AG04449 (cell line): Measurements from ENCODE around the gene NOD2.

ENCODE experiments used
- CTCF ChIA-PET: fragments of 350-600 bp; formaldehyde crosslinking; extraction: SDS; loops from one replicate; lab custom pipeline; 2021; ENCODE audit warnings: antibody characterized with exemption; lab: Yijun Ruan, JAX
- POLR2A ChIA-PET: fragments of 400-600, 350-600 bp; formaldehyde crosslinking; extraction: SDS; loops from one replicate; lab custom pipeline; 2020; ENCODE audit warnings: antibody characterized with exemption, inconsistent platforms; lab: Yijun Ruan, JAX
- DNase-seq: peaks from one replicate; pipeline ENCODE4 v3.0.0-alpha.2; 2010; ENCODE audit warnings: low read depth, low spot score
- H3K4me3 ChIP-seq: 2 replicates; pipeline ENCODE4 v1.5.1; 2011; ENCODE audit warnings: low read depth, mild to moderate bottlenecking, control low read depth, low read length
- TF ChIP-seq, protein P1 (sequence below): IDR thresholded peaks from one replicate; pipeline ENCODE4 v1.5.1; 2011; ENCODE audit warnings: mild to moderate bottlenecking, moderate library complexity, low read length, control low read depth, inconsistent platforms; ENCODE audit not compliant: insufficient read depth; ENCODE audit errors: missing control alignments

The NOD2 gene

DNA sequence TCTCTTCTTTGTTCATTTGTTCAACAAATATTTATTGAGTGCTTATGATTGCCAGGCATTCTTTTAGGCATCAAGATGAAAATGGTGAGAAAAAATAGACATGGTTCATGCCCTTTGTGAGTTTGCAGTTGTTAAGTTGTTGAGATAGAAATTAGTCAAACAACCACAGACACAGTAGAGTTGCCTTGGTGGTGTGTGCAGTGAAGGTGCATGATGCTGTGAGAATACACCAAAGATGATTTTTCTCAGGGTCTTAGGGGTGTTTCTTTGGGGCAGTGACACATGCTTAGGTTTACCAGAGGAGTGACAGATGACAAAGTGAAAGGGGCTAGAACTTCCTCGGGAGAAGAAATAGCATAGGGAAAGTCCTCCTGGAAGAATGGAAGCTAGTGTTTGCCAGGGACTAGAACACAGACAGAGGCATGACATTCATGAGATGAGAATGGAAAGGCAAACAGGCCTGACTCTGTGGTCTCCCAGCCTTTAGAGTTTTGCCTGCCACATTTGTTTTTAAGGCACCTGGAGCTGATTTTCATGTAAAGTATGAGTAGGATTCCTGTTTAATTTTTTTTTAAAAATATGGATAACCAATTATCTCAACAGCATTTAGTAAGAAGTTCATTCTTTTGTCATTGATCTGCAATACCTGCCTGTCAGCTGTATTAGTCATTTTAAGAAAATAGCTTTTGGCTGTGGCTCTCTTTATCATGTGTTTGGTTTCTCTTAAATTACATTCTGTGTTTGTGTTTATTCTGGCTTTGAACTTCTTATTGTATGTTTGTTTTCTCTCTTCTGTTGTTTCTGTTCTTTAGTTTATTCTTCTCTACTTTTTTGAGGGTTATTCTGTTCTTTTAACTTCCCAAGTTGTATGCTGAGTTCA is 85.1 kb downstream of the NOD2 start:
- CTCF ChIA-PET = interaction anchor here (0.7 to 3.5 kb wide), 2 partner anchors 22 to 27 kb away, joined by 3 to 23 read pairs; no protein-coding TSS in a partner anchor
- DNase-seq = no peak

DNA sequence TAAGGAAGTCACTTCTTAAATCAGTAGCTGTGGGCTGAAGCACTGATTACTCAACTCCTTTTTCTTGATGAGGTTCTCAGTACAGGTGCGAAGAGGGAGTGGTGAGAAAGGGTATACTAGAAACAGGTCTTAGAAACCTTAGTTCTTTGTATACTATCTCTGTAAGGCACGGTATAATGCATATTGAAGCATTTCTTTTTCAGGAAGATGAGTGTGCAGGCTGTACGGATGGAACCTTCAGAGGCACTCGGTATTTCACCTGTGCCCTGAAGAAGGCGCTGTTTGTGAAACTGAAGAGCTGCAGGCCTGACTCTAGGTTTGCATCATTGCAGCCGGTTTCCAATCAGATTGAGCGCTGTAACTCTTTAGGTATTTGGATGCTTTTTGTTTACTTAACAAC is 87.6 kb downstream of the NOD2 start:
- TF ChIP-seq, protein P1, sequence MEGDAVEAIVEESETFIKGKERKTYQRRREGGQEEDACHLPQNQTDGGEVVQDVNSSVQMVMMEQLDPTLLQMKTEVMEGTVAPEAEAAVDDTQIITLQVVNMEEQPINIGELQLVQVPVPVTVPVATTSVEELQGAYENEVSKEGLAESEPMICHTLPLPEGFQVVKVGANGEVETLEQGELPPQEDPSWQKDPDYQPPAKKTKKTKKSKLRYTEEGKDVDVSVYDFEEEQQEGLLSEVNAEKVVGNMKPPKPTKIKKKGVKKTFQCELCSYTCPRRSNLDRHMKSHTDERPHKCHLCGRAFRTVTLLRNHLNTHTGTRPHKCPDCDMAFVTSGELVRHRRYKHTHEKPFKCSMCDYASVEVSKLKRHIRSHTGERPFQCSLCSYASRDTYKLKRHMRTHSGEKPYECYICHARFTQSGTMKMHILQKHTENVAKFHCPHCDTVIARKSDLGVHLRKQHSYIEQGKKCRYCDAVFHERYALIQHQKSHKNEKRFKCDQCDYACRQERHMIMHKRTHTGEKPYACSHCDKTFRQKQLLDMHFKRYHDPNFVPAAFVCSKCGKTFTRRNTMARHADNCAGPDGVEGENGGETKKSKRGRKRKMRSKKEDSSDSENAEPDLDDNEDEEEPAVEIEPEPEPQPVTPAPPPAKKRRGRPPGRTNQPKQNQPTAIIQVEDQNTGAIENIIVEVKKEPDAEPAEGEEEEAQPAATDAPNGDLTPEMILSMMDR = no peak
- CTCF ChIA-PET = interaction anchor here (0.6 to 3.5 kb wide), 2 partner anchors 25 to 1040 kb away, joined by 4 to 23 read pairs; no protein-coding TSS in a partner anchor
- no peak overlapping the region for H3K4me3 ChIP-seq
- POLR2A ChIA-PET = no interaction called here
- no peak for DNase-seq

More for the DNA sequence above, 85.1 kb downstream of the NOD2 start:
- no peak overlapping the region for H3K4me3 ChIP-seq
- POLR2A ChIA-PET = no interaction called here
- TF ChIP-seq, protein P1 = no peak

DNA sequence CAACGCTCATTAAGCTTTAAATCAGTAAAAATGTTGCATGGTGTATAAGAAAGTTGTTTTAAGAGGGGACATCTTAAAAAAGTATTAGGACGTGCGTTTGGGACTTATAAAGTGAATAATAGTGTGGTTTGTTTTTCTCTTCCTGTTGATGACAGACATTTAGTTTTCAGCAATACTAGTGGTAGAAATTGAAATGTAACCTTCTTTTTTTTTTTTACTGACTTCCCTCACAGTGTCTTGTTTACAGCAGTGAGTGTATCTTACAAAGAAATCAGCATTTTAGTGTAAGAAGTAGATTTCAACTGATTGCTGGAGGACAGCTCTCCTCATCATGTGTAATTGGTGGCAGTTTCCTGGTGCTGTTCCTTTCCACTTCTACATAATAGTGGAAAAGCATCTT is 88.1 kb downstream of the NOD2 start:
- H3K4me3 ChIP-seq = no peak overlapping the region
- no peak for DNase-seq
- ChIA-PET POLR2A (no interaction called here), CTCF (interaction anchor here (0.6 to 3.5 kb wide), 2 partner anchors 24 to 1040 kb away, joined by 4 to 23 read pairs; no protein-coding TSS in a partner anchor)
- TF ChIP-seq, protein P1 = no peak
